Mesodermal cell (in vitro differentiated cells): ENCODE measurements around the gene IMMP2L.
A peak's percentile ranks its signal among the peaks of the same experiment; 100 is the strongest.

Source experiments
- H3K27ac ChIP-seq: 2 replicates; pipeline ENCODE4 v1.7.0; 2013; ENCODE audit warnings: mild to moderate bottlenecking, low read depth, low read length, moderate library complexity; ENCODE audit not compliant: severe bottlenecking
- H3K36me3 ChIP-seq: 2 replicates; pipeline ENCODE4 v1.7.1; 2013; ENCODE audit warnings: mild to moderate bottlenecking, low read length, moderate library complexity; ENCODE audit not compliant: control insufficient read depth, insufficient read depth
- H3K4me1 ChIP-seq: one replicate; pipeline ENCODE4 v1.7.1; 2013; ENCODE audit warnings: mild to moderate bottlenecking, low read length; ENCODE audit not compliant: insufficient read depth, control insufficient read depth, poor library complexity, severe bottlenecking
- H3K4me3 ChIP-seq: 2 replicates; pipeline ENCODE4 v1.7.0; 2013; ENCODE audit warnings: low read length, control low read depth, mild to moderate bottlenecking; ENCODE audit not compliant: insufficient read depth, poor library complexity, severe bottlenecking; ENCODE audit errors: extremely low read depth
- H3K9me3 ChIP-seq: 2 replicates; pipeline ENCODE4 v1.7.1; 2013; ENCODE audit warnings: mild to moderate bottlenecking, low read length, moderate library complexity; ENCODE audit not compliant: control insufficient read depth
- WGBS, 2 experiments: methylation state at CpG; one replicate each; pipeline ENCODE4 v1.1.5; 2013; ENCODE audit warnings: missing lambda C conversion rate in 2 of 2; ENCODE audit not compliant: insufficient coverage in 2 of 2; 5-methylcytosine and 5-hydroxymethylcytosine counted together

The IMMP2L gene

DNA sequence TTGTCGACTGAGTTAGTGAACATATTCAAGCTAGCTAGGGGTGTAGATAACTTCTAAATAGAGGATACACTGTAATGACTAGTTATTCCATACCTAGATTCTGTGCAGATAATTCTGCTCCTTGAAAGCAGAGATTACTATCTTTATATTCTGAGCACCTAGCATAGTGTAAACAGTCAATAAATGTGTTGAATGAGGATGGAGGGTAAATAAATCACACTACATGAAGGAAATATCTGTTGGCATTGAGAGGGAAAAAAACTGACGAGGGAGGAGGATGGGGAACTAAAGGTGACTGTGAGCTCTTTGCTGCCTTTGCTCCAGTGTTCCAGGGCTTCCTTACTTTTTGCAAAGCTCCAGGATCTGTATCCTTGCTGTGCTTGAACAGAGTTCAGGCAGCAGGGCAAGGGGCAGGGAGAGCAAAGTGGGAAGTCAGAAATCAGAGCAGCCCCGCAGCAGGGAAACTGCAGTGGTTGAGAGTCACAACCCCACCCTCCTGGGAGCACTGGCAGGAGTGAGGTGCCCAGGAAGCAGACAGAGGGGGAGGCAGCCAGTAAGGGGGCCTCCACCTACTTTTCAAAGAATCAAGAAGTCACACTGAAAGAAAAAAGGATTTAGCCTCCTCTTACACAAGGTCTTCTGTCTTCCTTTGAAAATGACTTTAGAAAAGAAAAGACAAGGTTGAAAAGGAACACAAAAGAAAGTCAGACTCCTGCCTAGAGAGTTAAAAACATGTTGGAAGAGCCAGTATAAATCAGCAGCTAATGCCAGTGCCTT lies 543.1 kb downstream of the IMMP2L start:
- H3K36me3 ChIP-seq: no peaks in the 10 kb centered on the region
- 64 to 83% methylated on average over 1 to 2 of the region's 3 CpGs for WGBS, 2 experiments
- peak overlapping the region; percentile 0 for H3K27ac ChIP-seq
- no peaks in the 10 kb centered on the region for H3K4me1 ChIP-seq
- H3K9me3 ChIP-seq: no peaks in the 10 kb centered on the region
- H3K4me3 ChIP-seq: no peak overlapping the region

DNA sequence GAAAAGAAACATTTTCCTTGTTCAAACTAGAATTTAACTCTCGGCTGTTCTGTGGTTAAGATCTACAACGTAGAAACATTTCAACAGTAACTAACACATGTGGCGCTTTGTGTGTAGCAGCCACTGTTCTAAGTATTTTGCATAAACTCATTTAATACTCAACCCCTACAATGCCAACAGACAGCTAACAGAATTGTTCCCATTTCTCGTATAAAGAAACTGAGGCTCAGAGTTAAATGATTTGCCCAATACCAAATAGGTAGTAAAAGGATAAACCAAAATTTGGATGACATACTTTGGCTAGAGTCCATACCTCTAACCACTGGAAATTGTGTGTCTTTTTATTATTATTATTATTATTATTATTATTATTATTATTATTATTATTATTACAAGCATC lies 543.8 kb downstream of the IMMP2L start:
- Histone ChIP-seq H3K36me3 (no peaks in the 10 kb centered on the region), H3K4me1 (no peaks in the 10 kb centered on the region)
- 91 to 95% methylated on average over 2 to 4 of the region's 4 CpGs for WGBS, 2 experiments

DNA sequence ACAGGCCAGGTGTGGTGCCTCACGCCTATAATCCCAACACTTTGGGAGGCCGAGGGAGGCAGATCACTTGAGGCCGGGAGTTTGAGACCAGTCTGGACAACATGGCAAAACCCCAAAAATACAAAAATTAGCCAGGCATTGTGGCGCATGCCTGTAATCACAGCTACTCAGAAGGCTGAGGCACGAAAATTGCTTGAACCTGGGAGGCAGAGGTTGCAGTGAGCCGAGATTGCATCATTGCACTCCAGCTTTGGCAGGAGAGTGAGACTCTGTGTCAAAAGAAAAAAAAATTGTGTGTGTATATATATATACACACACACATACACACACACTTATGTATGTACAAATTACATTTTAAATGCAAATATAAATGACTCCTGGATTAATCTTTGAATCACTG lies 548.2 kb downstream of the IMMP2L start:
- no peaks in the 10 kb centered on the region for H3K9me3 ChIP-seq
- 83 to 90% methylated on average over 6 of the region's 6 CpGs for WGBS, 2 experiments

More for the DNA sequence above, 543.8 kb downstream of the IMMP2L start:
- Histone ChIP-seq H3K9me3 (no peaks in the 10 kb centered on the region), H3K4me3 (no peak overlapping the region), H3K27ac (no peak overlapping the region)

DNA sequence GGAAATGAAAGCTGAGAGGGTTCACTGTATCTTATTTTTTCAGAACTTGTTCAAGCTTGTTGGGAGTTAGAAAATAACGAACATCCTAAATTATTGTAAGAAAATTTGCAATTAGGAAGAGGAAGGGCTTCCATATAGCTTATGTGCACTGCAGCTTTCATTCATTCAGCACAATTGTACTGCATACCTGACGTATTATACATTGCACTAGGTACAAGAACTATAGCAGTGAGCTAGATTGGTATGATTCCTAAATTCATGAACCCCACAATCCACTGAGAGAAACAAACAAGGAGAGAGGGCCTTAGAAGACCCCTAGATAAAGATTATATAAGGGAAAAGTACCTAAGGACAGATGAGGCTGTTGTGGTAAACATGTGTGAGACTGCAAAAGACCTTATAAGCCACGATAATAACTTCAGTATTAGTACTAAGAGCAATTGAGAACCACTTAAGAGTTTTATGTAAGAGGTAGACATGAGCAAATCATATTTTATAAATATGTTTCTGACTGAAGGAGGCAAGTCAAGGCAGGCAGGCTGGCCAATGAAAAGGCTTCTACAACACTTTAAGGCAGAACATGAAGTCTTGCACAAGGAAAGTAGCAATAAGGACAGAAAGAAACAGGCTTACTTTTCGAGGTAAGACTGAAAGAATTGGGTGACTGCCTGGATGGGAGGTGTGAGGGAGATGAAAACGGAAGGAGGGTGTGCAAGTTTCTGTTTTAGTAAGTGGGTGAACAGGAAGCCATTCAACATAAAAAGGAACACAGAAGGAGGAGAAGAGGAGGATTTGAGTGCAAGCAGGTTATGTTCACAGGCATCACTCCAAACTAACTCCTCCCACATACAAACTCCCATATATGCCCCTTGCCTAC lies 549.3 kb downstream of the IMMP2L start:
- 71 to 72% methylated on average over 2 to 3 of the region's 5 CpGs for WGBS, 2 experiments
- H3K27ac ChIP-seq: no peak overlapping the region
- no peaks in the 10 kb centered on the region for H3K36me3 ChIP-seq
- H3K4me3 ChIP-seq: no peak overlapping the region
- no peaks in the 10 kb centered on the region for H3K9me3 ChIP-seq
- H3K4me1 ChIP-seq: no peaks in the 10 kb centered on the region

More for the DNA sequence above, 548.2 kb downstream of the IMMP2L start:
- no peak overlapping the region for H3K27ac ChIP-seq
- H3K4me3 ChIP-seq: no peak overlapping the region
- no peaks in the 10 kb centered on the region for H3K4me1 ChIP-seq
- H3K36me3 ChIP-seq: no peaks in the 10 kb centered on the region

DNA sequence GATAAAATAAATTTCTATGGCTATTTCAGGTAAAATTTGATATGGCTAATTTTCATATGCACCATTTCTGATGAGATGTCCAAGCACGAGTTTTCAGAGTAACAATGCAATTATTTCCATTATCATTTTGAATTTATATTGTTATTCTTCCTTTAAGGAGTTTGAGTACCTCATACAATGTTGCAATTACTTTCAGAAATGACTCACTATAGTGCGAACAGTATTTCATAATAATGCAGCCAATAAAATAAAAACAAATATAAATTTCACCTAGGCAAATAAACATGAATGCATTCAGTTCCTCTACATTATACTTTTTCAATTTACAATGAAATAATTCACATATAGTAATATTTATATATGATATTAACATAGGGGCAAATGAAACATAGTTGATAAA lies 550.1 kb downstream of the IMMP2L start:
- no peak overlapping the region for H3K4me3 ChIP-seq
- no peaks in the 10 kb centered on the region for H3K4me1 ChIP-seq
- no CpG with 5 or more reads among the region's 2 CpGs for WGBS, 2 experiments
- no peak overlapping the region for H3K27ac ChIP-seq
- no peaks in the 10 kb centered on the region for H3K9me3 ChIP-seq
- no peaks in the 10 kb centered on the region for H3K36me3 ChIP-seq

DNA sequence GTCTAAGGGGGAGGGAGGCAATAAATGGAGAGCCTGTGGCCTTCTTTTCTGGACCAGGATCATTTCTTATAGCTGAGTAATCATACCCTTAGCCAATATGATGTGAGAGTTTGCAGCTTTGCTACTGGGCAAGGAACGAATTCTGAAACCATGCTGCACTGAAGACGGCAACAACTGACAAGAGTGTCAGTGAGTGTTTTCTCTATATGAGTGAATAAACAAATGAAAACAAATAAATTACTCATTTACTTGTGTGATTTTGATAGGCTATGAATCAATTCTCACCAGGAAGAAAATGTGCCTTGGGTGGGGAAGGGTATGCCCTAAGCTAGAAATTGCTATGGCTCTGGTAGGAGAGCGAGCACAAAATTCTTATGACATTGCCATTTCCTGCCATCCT lies 550.8 kb downstream of the IMMP2L start:
- Histone ChIP-seq H3K4me3 (no peak overlapping the region), H3K9me3 (no peaks in the 10 kb centered on the region), H3K27ac (no peak overlapping the region), H3K36me3 (no peaks in the 10 kb centered on the region), H3K4me1 (no peaks in the 10 kb centered on the region)
- no CpG with 5 or more reads among the region's 3 CpGs for WGBS, 2 experiments

DNA sequence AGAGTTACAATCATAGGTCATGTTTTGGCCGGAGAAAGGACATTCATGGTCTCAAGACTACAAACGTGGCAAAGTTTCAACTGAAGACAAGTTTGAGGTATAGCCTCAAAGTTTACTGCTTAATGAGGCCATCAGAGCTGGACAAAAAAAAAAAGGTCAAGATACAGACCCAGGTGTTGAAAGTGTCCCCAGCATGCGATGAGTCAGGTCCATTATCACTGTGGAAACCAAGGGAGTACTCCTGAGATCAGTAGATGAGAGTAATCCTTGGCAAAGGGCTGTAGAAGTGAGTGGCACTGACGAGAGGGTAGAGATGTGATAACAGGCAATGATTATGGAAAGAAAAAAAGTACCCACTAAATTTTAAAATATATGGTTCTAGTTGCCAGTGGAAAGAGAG lies 551.5 kb downstream of the IMMP2L start:
- Histone ChIP-seq H3K36me3 (no peaks in the 10 kb centered on the region), H3K27ac (no peak overlapping the region), H3K9me3 (no peaks in the 10 kb centered on the region), H3K4me1 (no peaks in the 10 kb centered on the region), H3K4me3 (no peak overlapping the region)
- WGBS, 2 experiments: 81 to 85% methylated on average over 3 to 4 of the region's 4 CpGs

DNA sequence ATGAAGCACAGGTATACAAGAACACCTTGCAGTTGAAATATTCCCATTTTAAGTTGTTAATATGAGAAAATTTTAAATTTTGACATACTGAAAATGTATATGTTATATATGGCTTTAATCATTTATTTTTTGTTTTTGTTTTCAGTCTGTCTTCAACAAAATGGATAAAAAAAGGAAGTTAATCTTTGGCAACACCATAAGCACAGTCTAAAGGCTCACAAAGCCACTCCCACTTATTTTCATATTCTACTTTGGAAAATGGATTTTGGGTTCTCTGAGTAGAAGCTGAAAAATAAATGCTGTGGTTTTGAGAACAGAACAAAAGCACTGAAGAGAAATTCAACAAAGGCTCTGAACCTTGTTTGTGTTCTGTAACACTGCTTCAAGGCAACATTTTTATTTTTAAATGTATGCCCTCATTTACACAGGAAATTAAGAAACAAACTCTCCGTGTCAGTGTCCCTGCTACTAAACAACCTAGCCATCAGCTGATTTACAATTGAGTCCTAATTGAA lies 552.7 kb downstream of the IMMP2L start:
- WGBS, 2 experiments: 78% methylated on average over 1 of the region's 1 CpG; no CpG with 5 or more reads in 1 of the 2 experiments
- Histone ChIP-seq H3K9me3 (no peaks in the 10 kb centered on the region), H3K36me3 (no peaks in the 10 kb centered on the region)

DNA sequence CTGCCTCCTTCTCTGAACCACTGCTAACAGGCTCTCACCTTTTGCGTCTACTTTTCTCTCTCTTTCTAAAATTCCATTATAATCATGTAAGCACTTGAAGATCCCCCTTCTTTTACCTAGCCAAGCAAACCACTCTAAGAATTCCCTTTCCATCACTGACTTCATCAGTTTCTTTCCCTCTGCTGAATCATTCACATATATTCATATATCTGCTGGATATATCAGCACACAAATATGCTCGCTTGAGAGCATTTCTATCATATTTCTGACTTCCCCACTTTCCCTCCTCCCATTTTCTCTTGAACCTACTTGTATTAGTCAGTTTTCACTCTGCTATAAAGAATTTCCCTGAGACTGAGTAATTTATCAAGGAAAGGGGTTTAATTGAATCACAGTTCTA lies 555.6 kb downstream of the IMMP2L start:
- no peak overlapping the region for H3K4me3 ChIP-seq
- H3K9me3 ChIP-seq: no peaks in the 10 kb centered on the region
- no peak overlapping the region for H3K27ac ChIP-seq
- H3K4me1 ChIP-seq: no peaks in the 10 kb centered on the region
- H3K36me3 ChIP-seq: no peaks in the 10 kb centered on the region
- 90 to 92% methylated on average over 1 of the region's 2 CpGs for WGBS, 2 experiments

More for the DNA sequence above, 552.7 kb downstream of the IMMP2L start:
- no peak overlapping the region for H3K27ac ChIP-seq
- no peak overlapping the region for H3K4me3 ChIP-seq
- no peaks in the 10 kb centered on the region for H3K4me1 ChIP-seq

DNA sequence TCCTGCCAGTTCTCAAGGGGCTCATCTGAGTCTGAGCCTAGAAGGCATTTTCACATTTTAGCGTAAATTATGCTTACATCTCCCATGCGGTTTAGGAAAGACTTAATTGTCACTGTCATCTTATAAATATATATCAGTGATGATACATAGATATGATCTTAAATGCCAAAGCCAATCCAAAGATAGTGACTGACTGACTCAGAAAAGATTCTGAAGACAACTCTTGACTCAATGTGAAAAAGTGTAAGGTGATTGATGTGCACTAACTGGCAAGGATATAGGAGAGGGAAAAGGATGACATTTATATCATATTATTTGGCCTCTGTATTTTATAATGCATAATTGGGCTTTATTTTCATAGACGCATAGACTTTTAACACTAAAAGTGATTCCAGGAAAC lies 556.3 kb downstream of the IMMP2L start:
- Histone ChIP-seq H3K36me3 (no peaks in the 10 kb centered on the region), H3K27ac (no peak overlapping the region)
- WGBS, 2 experiments: 100% methylated on average over 1 of the region's 3 CpGs

More for the DNA sequence above, 556.3 kb downstream of the IMMP2L start:
- no peaks in the 10 kb centered on the region for H3K4me1 ChIP-seq
- H3K4me3 ChIP-seq: no peak overlapping the region
- H3K9me3 ChIP-seq: no peaks in the 10 kb centered on the region
